Fibroblast of lung (primary cell): Measurements from ENCODE around the gene MSI2.

Source experiments
- CTCF ChIP-seq, 2 donors: IDR thresholded peaks in 1 of 2; conservative IDR thresholded peaks in 1 of 2; 1 replicate in 1 of 2; 2 replicates in 1 of 2; pipeline ENCODE4 v1.5.1; 2011 to 2012; ENCODE audit warnings: low read length in 2 of 2, control low read depth in 1 of 2, inconsistent platforms in 1 of 2, low read depth in 1 of 2, mild to moderate bottlenecking in 1 of 2
- EZH2 ChIP-seq: IDR thresholded peaks from 2 replicates; pipeline ENCODE4 v1.5.1; 2012; ENCODE audit warnings: low read length, control low read depth, mild to moderate bottlenecking; ENCODE audit errors: missing control alignments

DNA sequence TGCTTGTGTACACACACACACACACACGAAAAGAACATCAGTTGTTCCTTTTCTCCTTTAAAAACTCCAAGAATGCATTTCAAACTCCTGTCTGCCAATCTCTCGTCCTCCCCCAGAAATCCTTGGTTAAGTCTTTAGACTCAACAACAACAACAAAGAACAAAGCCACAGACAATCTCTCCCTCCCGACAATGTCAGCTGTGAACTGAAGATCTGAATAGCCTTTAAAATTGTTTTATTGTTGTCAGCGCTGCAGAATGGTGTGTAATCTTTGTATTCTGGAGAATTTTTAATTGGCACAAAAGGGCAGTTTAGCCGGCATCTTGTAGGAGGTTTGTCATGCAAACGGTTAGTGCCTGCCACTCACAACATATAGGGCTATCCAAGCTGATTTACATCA, 219.5 kb downstream of the MSI2 start:
- TF ChIP-seq CTCF (conservative IDR thresholded peaks at IDR 0.05 in 1 of 2, IDR thresholded peaks at IDR 0.05 in 1 of 2; ENCODE audit: low read depth in 1 of 2, low read length in 2 of 2), result no peak
- TF ChIP-seq EZH2, result no peak
